ENCODE results near the gene ACTR5. TPM values are rescaled to one million over a fixed set of nuclear protein-coding genes. Genes with fewer than 3 reads are reported as not detected.
"Not testable (repeated sequence)": the region's sequence is repeated elsewhere in the genome, so short reads cannot be mapped to it uniquely, and the experiment has no call there.

The ACTR5 gene
- total and polyA plus RNA-seq, 2 donors from 2014 or later: 5.8 to 8.4 TPM

- Histone ChIP-seq H3K36me3 (ENCODE audit: control insufficient read depth in 2 of 3, insufficient read depth in 3 of 3, low read length in 3 of 3) (peaks cover 0 to 8% (median 3%) of the 10 kb centered on the region in 3 donors), H3K4me1 (ENCODE audit: control insufficient read depth in 2 of 3, insufficient read depth in 2 of 3, low read depth in 1 of 3, low read length in 3 of 3) (peaks cover 0 to 42% (median 35%) of the 10 kb centered on the region in 3 donors), H3K27me3 (ENCODE audit: control insufficient read depth, insufficient read depth, low read length) (peaks cover 8% of the 10 kb centered on the region), H3K9ac (ENCODE audit: low read length in 3 of 3) (no peak overlapping the region), H3K4me3 (ENCODE audit: low read length in 3 of 3) (no peak overlapping the region), H3K9me3 (ENCODE audit: control insufficient read depth in 2 of 3, insufficient read depth in 1 of 3, low read length in 3 of 3) (no peaks in the 10 kb centered on the region), H3K27ac (ENCODE audit: low read depth in 2 of 2, low read length in 2 of 2) (no peak overlapping the region)
- TF ChIP-seq, protein P1, sequence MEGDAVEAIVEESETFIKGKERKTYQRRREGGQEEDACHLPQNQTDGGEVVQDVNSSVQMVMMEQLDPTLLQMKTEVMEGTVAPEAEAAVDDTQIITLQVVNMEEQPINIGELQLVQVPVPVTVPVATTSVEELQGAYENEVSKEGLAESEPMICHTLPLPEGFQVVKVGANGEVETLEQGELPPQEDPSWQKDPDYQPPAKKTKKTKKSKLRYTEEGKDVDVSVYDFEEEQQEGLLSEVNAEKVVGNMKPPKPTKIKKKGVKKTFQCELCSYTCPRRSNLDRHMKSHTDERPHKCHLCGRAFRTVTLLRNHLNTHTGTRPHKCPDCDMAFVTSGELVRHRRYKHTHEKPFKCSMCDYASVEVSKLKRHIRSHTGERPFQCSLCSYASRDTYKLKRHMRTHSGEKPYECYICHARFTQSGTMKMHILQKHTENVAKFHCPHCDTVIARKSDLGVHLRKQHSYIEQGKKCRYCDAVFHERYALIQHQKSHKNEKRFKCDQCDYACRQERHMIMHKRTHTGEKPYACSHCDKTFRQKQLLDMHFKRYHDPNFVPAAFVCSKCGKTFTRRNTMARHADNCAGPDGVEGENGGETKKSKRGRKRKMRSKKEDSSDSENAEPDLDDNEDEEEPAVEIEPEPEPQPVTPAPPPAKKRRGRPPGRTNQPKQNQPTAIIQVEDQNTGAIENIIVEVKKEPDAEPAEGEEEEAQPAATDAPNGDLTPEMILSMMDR (IDR thresholded peaks at IDR 0.05; ENCODE audit: borderline replicate concordance, extremely low read depth, insufficient read depth): no peak
- DNase-seq: no peak
- FAIRE-seq: no peak
- intact Hi-C loops (cut with DNase I): no loop called here
Observed at GRCh38 chr20:38811769-38812168, 63.5 kb downstream of the ACTR5 start.

DNA sequence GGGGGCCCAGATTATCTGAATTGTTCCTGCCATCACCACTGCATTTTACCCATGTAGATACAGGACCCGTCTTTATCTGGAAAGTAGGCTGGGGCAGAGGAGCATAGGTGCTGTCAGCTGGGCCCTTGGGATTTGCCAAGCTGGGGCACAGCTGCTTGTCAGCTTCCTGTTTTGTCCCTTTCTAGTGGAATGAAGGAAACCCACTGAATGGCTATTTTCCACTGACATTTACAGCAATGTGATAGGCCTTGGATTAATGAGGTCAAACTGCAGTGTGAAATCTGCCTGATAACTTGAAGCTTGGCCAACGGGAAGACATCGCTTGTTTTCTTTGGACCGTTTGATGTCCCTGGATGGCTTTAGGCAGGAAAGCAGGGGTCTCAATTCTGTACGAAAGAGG, 63.9 kb downstream of the ACTR5 start:
- peak in 1 of 5 donors; percentile 38 for DNase-seq
- Histone ChIP-seq H3K27me3 (ENCODE audit: control insufficient read depth, insufficient read depth, low read length) (peaks cover 8% of the 10 kb centered on the region), H3K9me3 (ENCODE audit: control insufficient read depth in 2 of 3, insufficient read depth in 1 of 3, low read length in 3 of 3) (no peaks in the 10 kb centered on the region), H3K4me3 (ENCODE audit: low read length in 3 of 3) (no peak overlapping the region), H3K36me3 (ENCODE audit: control insufficient read depth in 2 of 3, insufficient read depth in 3 of 3, low read length in 3 of 3) (peaks cover 0 to 8% (median 3%) of the 10 kb centered on the region in 3 donors), H3K4me1 (ENCODE audit: control insufficient read depth in 2 of 3, insufficient read depth in 2 of 3, low read depth in 1 of 3, low read length in 3 of 3) (peaks cover 0 to 42% (median 35%) of the 10 kb centered on the region in 3 donors), H3K27ac (ENCODE audit: low read depth in 2 of 2, low read length in 2 of 2) (no peak overlapping the region), H3K9ac (ENCODE audit: low read length in 3 of 3) (no peak overlapping the region)
- TF ChIP-seq, protein P1 (IDR thresholded peaks at IDR 0.05; ENCODE audit: borderline replicate concordance, extremely low read depth, insufficient read depth): no peak
- no peak for FAIRE-seq
- intact Hi-C loops (cut with DNase I): no loop called here

DNA sequence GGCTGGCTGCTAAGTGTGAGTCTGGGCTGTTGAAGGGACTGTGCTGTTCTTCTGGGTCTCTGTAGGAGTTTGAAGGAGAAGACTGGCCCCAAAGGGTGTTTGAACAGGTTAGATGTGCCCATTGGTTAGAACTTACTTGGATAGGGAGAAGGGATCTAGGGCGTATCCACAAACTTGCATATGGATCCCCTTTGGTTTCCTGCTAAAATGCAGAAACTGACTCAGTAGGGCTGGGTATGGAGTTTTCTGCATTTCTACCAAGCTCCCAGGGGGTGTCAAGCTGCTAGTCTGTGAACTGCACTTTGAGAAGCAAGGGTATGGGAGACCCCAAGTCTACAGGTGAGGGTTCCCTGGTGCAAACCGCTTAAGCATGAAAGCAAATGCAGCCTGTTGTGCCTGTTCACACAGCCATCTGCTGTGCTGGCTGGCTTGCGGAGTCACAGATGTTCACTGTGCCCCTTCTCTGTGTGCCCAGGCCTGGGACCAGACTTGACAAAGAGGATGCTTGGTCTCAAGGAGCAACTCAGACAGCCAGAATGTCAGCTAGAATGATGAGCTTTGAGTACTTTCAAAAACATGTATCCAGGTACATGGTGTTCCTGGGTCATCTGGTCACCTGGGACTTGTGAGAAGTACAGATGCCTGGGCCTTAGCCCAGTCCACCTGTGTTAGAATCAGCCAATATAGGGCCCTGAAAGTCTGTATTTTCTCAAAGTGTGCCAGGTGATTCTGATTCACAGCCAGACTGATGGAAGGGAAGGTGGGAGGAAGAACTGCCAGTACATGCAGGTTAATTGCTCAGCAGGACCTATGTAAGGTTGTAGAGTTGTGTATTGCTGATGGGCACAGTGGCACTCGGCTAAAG, 64.7 kb downstream of the ACTR5 start:
- peaks cover 0 to 40% (median 32%) of the 10 kb centered on the region in 3 donors for H3K4me1 ChIP-seq (ENCODE audit: control insufficient read depth in 2 of 3, insufficient read depth in 2 of 3, low read depth in 1 of 3, low read length in 3 of 3)
- H3K4me3 ChIP-seq (ENCODE audit: low read length in 3 of 3): no peak overlapping the region
- H3K9ac ChIP-seq (ENCODE audit: low read length in 3 of 3): no peak overlapping the region
- intact Hi-C loops (cut with DNase I): no loop called here
- DNase-seq (no peak), FAIRE-seq (no peak)
- peaks cover 0 to 8% (median 3%) of the 10 kb centered on the region in 3 donors for H3K36me3 ChIP-seq (ENCODE audit: control insufficient read depth in 2 of 3, insufficient read depth in 3 of 3, low read length in 3 of 3)
- TF ChIP-seq, protein P1 (IDR thresholded peaks at IDR 0.05; ENCODE audit: borderline replicate concordance, extremely low read depth, insufficient read depth): no peak
- peaks cover 4% of the 10 kb centered on the region for H3K27me3 ChIP-seq (ENCODE audit: control insufficient read depth, insufficient read depth, low read length)
- H3K27ac ChIP-seq (ENCODE audit: low read depth in 2 of 2, low read length in 2 of 2): no peak overlapping the region
- no peaks in the 10 kb centered on the region for H3K9me3 ChIP-seq (ENCODE audit: control insufficient read depth in 2 of 3, insufficient read depth in 1 of 3, low read length in 3 of 3)

DNA sequence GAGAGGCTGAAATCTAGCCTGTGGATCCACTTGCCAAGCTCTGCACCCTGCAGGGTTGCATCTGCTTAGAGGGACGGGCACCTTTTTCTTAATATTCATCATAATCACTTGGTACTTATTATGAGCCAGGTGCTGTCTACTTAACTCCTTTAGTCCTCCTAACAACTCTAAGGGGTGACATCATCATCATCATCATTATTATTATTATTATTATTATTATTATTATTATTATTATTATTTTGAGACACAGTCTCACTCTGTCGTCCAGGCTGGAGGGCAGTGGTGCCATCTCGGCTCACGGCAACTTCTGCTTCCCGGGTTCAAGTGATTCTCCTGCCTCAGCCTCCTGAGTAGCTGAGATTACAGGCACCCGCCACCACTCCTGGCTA, 65.3 kb downstream of the ACTR5 start:
- DNase-seq; H3K4me3 ChIP-seq (ENCODE audit: low read length in 3 of 3); H3K27ac ChIP-seq (ENCODE audit: low read depth in 2 of 2, low read length in 2 of 2); H3K9ac ChIP-seq (ENCODE audit: low read length in 3 of 3); H3K36me3 ChIP-seq (ENCODE audit: control insufficient read depth in 2 of 3, insufficient read depth in 3 of 3, low read length in 3 of 3); H3K27me3 ChIP-seq (ENCODE audit: control insufficient read depth, insufficient read depth, low read length); FAIRE-seq; H3K9me3 ChIP-seq (ENCODE audit: control insufficient read depth in 2 of 3, insufficient read depth in 1 of 3, low read length in 3 of 3); intact Hi-C loops (cut with DNase I): not testable (repeated sequence)
- H3K4me1 ChIP-seq (ENCODE audit: control insufficient read depth in 2 of 3, insufficient read depth in 2 of 3, low read depth in 1 of 3, low read length in 3 of 3): peaks cover 0 to 34% (median 28%) of the 10 kb centered on the region in 3 donors

Measured in kidney (tissue), 14 donors.